Measurements from ENCODE around the gene TANK. TPM values are rescaled to one million over a fixed set of nuclear protein-coding genes. Genes with fewer than 3 reads are reported as not detected.

Gene TANK
- total RNA-seq, 1 experiment from 2014 or later: 35.9 TPM

GRCh38 chr2:161123531-161124030 lies 36.6 kb upstream of the TANK start:
- BruUV-seq (replicated peaks): no TSS peak
- H3K4me1 ChIP-seq (ENCODE audit: insufficient read depth, low read length, poor library complexity, severe bottlenecking): peaks cover 34% of the 10 kb centered on the region
- ChIA-PET CTCF (no interaction called here), POLR2A (ENCODE audit: low non-redundant PET) (no interaction called here)
- intact Hi-C loops (cut with micrococcal nuclease; ENCODE audit: unreplicated experiment): no loop called here
- no peak overlapping the region for H3K4me3 ChIP-seq (ENCODE audit: low read depth, low read length, poor library complexity, severe bottlenecking)
- no peak for DNase-seq (ENCODE audit: low spot score)
- H3K9me3 ChIP-seq (ENCODE audit: low read depth, low read length, poor library complexity, severe bottlenecking): no peaks in the 10 kb centered on the region
- no peaks in the 10 kb centered on the region for H3K27me3 ChIP-seq (replicated peaks; ENCODE audit: insufficient read depth, low read depth, low read length, poor library complexity)
- H3K36me3 ChIP-seq (ENCODE audit: insufficient read depth, low read length, poor library complexity, severe bottlenecking): no peaks in the 10 kb centered on the region
- peak overlapping the region; percentile 82 for H3K27ac ChIP-seq (ENCODE audit: low read depth, low read length, poor library complexity, severe bottlenecking)
- TF ChIP-seq EZH2 (IDR thresholded peaks at IDR 0.05; ENCODE audit: borderline replicate concordance, low read depth, low read length, poor library complexity, severe bottlenecking) (no peak), CTCF (conservative IDR thresholded peaks at IDR 0.05; ENCODE audit: low read depth, low read length) (no peak)

GRCh38 chr2:161124201-161124600 lies 36.0 kb upstream of the TANK start:
- no TSS peak for BruUV-seq (replicated peaks)
- POLR2A ChIA-PET (ENCODE audit: low non-redundant PET): no interaction called here
- intact Hi-C loops (cut with micrococcal nuclease; ENCODE audit: unreplicated experiment): no loop called here

GRCh38 chr2:161128885-161129284 lies 31.3 kb upstream of the TANK start:
- intact Hi-C loops (cut with micrococcal nuclease; ENCODE audit: unreplicated experiment): no loop called here

More at GRCh38 chr2:161124201-161124600, 36.0 kb upstream of the TANK start:
- Histone ChIP-seq H3K27ac (ENCODE audit: low read depth, low read length, poor library complexity, severe bottlenecking) (peak overlapping the region; percentile 82), H3K27me3 (replicated peaks; ENCODE audit: insufficient read depth, low read depth, low read length, poor library complexity) (no peaks in the 10 kb centered on the region), H3K4me1 (ENCODE audit: insufficient read depth, low read length, poor library complexity, severe bottlenecking) (peaks cover 40% of the 10 kb centered on the region), H3K36me3 (ENCODE audit: insufficient read depth, low read length, poor library complexity, severe bottlenecking) (no peaks in the 10 kb centered on the region), H3K4me3 (ENCODE audit: low read depth, low read length, poor library complexity, severe bottlenecking) (no peak overlapping the region), H3K9me3 (ENCODE audit: low read depth, low read length, poor library complexity, severe bottlenecking) (no peaks in the 10 kb centered on the region)
- no peak for DNase-seq (ENCODE audit: low spot score)
- CTCF ChIA-PET: no interaction called here
- TF ChIP-seq CTCF (conservative IDR thresholded peaks at IDR 0.05; ENCODE audit: low read depth, low read length) (no peak), EZH2 (IDR thresholded peaks at IDR 0.05; ENCODE audit: borderline replicate concordance, low read depth, low read length, poor library complexity, severe bottlenecking) (no peak)

More at GRCh38 chr2:161128885-161129284, 31.3 kb upstream of the TANK start:
- Histone ChIP-seq H3K4me1 (ENCODE audit: insufficient read depth, low read length, poor library complexity, severe bottlenecking) (peaks cover 18% of the 10 kb centered on the region), H3K4me3 (ENCODE audit: low read depth, low read length, poor library complexity, severe bottlenecking) (no peak overlapping the region), H3K27me3 (replicated peaks; ENCODE audit: insufficient read depth, low read depth, low read length, poor library complexity) (no peaks in the 10 kb centered on the region), H3K27ac (ENCODE audit: low read depth, low read length, poor library complexity, severe bottlenecking) (no peak overlapping the region), H3K36me3 (ENCODE audit: insufficient read depth, low read length, poor library complexity, severe bottlenecking) (no peaks in the 10 kb centered on the region), H3K9me3 (ENCODE audit: low read depth, low read length, poor library complexity, severe bottlenecking) (no peaks in the 10 kb centered on the region)
- POLR2A ChIA-PET (ENCODE audit: low non-redundant PET): no interaction called here
- no peak for TF ChIP-seq CTCF (conservative IDR thresholded peaks at IDR 0.05; ENCODE audit: low read depth, low read length)
- TF ChIP-seq EZH2 (IDR thresholded peaks at IDR 0.05; ENCODE audit: borderline replicate concordance, low read depth, low read length, poor library complexity, severe bottlenecking): no peak
- no TSS peak for BruUV-seq (replicated peaks)
- no peak for DNase-seq (ENCODE audit: low spot score)
- CTCF ChIA-PET: interaction anchor here (0.8 kb wide), 1 partner anchor 65 kb away, joined by 5 read pairs; no protein-coding TSS in a partner anchor
